ENCODE data around the gene TACC2. TPM values are rescaled to one million over a fixed set of nuclear protein-coding genes. Genes with fewer than 3 reads are reported as not detected.
"Not testable (repeated sequence)": the region's sequence is repeated elsewhere in the genome, so short reads cannot be mapped to it uniquely, and the experiment has no call there.

The TACC2 gene
- total and polyA plus RNA-seq, 7 donors, result 44.0 to 439 (median 313) TPM

DNA sequence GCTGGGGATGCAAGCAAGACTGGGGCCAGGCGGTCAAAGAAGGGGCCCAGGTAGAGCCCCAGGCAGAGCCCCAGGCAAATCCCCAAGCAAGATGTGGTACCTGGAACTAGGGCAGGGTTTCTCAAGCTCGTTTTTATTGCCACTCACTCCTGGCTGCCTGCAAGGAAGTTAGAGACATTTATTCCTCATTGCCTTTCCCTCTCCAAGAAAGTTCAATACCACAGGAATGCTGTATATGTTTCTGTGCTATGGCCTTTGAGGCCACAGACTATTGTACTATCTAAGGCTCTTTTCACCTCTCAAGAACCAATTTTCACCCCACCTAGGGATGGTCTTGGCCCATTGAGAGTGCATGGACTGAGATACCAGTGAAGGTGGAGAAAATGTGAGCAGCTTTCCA, 71.3 kb downstream of the TACC2 start:
- DNase-seq, result no peak
- Histone ChIP-seq H3K4me3 (no peak overlapping the region), H3K27me3 (ENCODE audit: insufficient read depth in 3 of 3, low read length in 2 of 3) (no peaks in the 10 kb centered on the region), H3K9me3 (no peaks in the 10 kb centered on the region), H3K27ac (peak overlapping the region; percentile 85), H3K4me1 (peaks cover 36% of the 10 kb centered on the region), H3K36me3 (ENCODE audit: insufficient read depth in 1 of 2, low read depth in 1 of 2) (peaks cover 0 to 19% of the 10 kb centered on the region in 2 donors)
- TF ChIP-seq CTCF (IDR thresholded peaks at IDR 0.05), result no peak
- ATAC-seq, result no peak
- WGBS, 3 donors, result 44 to 85% (median 78%) methylated on average over 2 of the region's 2 CpGs
- intact Hi-C loops (cut with DNase I), result no loop called here

DNA sequence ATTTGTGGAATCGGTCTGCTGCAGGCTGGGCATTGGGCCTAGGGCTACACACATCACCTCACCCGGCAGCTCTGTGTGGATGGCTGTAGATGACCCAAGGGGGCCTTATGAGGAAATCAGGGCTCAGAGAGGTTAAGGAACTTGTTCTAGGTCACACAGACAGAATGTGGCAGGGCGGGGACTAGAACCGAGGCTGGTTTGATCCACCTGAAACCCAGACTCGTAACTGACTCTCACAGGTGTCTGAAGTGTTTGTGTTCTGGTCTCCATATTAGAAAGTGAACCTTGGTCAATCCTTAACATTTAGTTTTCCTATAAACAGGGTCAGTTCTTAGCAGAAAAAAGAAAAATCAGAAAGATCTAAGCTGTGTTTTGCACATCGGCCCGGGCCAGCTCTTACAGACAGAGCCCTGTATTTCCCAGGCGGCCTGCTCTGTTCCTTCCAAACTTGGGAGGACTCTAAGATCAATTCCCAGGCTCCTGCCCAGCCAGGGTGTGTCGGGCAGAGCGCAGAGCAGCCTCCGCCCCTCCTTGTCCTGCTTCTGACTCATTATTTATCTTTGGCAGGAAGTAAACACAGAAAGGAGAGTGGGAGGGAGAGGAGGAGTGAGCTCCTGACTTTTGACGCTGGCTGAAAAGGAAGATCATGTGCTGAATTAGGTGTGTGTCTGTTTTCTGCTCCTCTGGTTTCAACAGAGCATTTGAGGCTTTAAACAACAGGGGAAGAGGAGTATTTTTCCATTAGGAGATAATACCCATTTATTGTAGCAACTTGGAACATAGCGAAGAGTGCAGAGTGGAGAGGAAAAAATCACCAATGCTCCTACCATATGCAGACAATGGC, 74.1 kb downstream of the TACC2 start:
- ATAC-seq (peak; percentile 97 to 99 (median 98)), DNase-seq (peak; percentile 84 to 94)
- Histone ChIP-seq H3K27ac (peak overlapping the region; percentile 85), H3K9me3 (no peaks in the 10 kb centered on the region), H3K4me3 (no peak overlapping the region), H3K36me3 (ENCODE audit: insufficient read depth in 1 of 2, low read depth in 1 of 2) (peaks cover 0 to 11% of the 10 kb centered on the region in 2 donors), H3K4me1 (peaks cover 38% of the 10 kb centered on the region), H3K27me3 (ENCODE audit: insufficient read depth in 3 of 3, low read length in 2 of 3) (no peaks in the 10 kb centered on the region)
- 18 to 21% (median 18%) methylated on average over 13 of the region's 13 CpGs for WGBS, 3 donors
- intact Hi-C loops (cut with DNase I), result loop anchor here in 1 of 2 donors (2.0 kb wide), 1 partner anchor 78 kb away; no protein-coding TSS in a partner anchor
- TF ChIP-seq CTCF (IDR thresholded peaks at IDR 0.05), result no peak

- WGBS, 3 donors, result 90 to 99% (median 94%) methylated on average over 9 of the region's 9 CpGs
- Histone ChIP-seq H3K4me1 (peaks cover 55% of the 10 kb centered on the region), H3K27ac (peak overlapping the region; percentile 85)
- H3K4me3 ChIP-seq; DNase-seq; H3K27me3 ChIP-seq (ENCODE audit: insufficient read depth in 3 of 3, low read length in 2 of 3); ATAC-seq; H3K9me3 ChIP-seq; intact Hi-C loops (cut with DNase I); H3K36me3 ChIP-seq (ENCODE audit: insufficient read depth in 1 of 2, low read depth in 1 of 2): not testable (repeated sequence)
These were observed 77.5 kb downstream of the TACC2 start for GRCh38 chr10:122066337-122066939.

GRCh38 chr10:122068844-122069243, 79.9 kb downstream of the TACC2 start:
- H3K4me3 ChIP-seq, result no peak overlapping the region
- DNase-seq, result no peak
- H3K4me1 ChIP-seq, result peaks cover 40% of the 10 kb centered on the region

More at GRCh38 chr10:122068844-122069243, 79.9 kb downstream of the TACC2 start:
- ATAC-seq, result no peak
- intact Hi-C loops (cut with DNase I), result no loop called here
- Histone ChIP-seq H3K9me3 (no peaks in the 10 kb centered on the region), H3K36me3 (ENCODE audit: insufficient read depth in 1 of 2, low read depth in 1 of 2) (peaks cover 0 to 16% of the 10 kb centered on the region in 2 donors), H3K27ac (peak overlapping the region; percentile 85), H3K27me3 (ENCODE audit: insufficient read depth in 3 of 3, low read length in 2 of 3) (no peaks in the 10 kb centered on the region)
- TF ChIP-seq CTCF (IDR thresholded peaks at IDR 0.05), result no peak
- WGBS, 3 donors, result 90 to 96% (median 95%) methylated on average over 12 of the region's 12 CpGs

Data from psoas muscle (tissue), 8 donors.